PC-9 (cell line): ENCODE data around the gene MTMR3. TPM values are rescaled to one million over a fixed set of nuclear protein-coding genes. Genes with fewer than 3 reads are reported as not detected.

Experiments used
- BruUV-seq: library from RNA; stranded (reverse); fragments of 400-500 nt; replicated peaks from 2 replicates; lab custom pipeline; 2021; lab: Mats Ljungman, UMichigan
- CTCF ChIA-PET: fragments of 300-600 bp; sonication (Branson Sonifier 250); formaldehyde crosslinking; loops from one replicate; lab custom pipeline; 2022; ENCODE audit warnings: antibody characterized with exemption; lab: Charles Lee
- POLR2A ChIA-PET: fragments of 300-600 bp; sonication (Branson Sonifier 250); formaldehyde crosslinking; loops from one replicate; lab custom pipeline; 2022; ENCODE audit warnings: antibody characterized with exemption; ENCODE audit not compliant: unreplicated experiment; lab: Charles Lee
- DNase-seq, 2 experiments: peaks; one replicate each; pipeline versions ENCODE4 v3.0.0 to v3.0.0-alpha.2; 2015 to 2022; ENCODE audit warnings: mixed read lengths in 1 of 2
- H2AFZ ChIP-seq: fragments of 200-600 bp; sonication (generic); 2 replicates; pipeline ENCODE4 v1.8.1; 2017; ENCODE audit warnings: antibody characterized with exemption
- H3F3A ChIP-seq: fragments of 200-600 bp; sonication (generic); 2 replicates; pipeline ENCODE4 v1.8.1; 2017; ENCODE audit warnings: antibody characterized with exemption, mild to moderate bottlenecking, low read depth; ENCODE audit not compliant: insufficient read depth
- H3K27ac ChIP-seq: fragments of 200-600 bp; sonication (generic); 2 replicates; pipeline ENCODE4 v1.6.1; 2016; ENCODE audit warnings: mixed run types
- H3K27me3 ChIP-seq: fragments of 200-600 bp; sonication (generic); 2 replicates; pipeline ENCODE4 v1.6.1; 2016; ENCODE audit warnings: low read depth, mixed run types; ENCODE audit not compliant: insufficient read depth
- H3K36me3 ChIP-seq: fragments of 200-600 bp; sonication (generic); 2 replicates; pipeline ENCODE4 v1.6.1; 2016; ENCODE audit warnings: low read depth, mixed run types
- H3K4me1 ChIP-seq: fragments of 200-600 bp; sonication (generic); replicated peaks from 2 replicates; pipeline ENCODE4 v1.6.1; 2016; ENCODE audit warnings: mixed run types; ENCODE audit not compliant: insufficient read depth
- H3K4me2 ChIP-seq: fragments of 200-600 bp; sonication (generic); 2 replicates; pipeline ENCODE4 v1.6.1; 2017; ENCODE audit warnings: mixed run types
- H3K4me3 ChIP-seq: fragments of 200-600 bp; sonication (generic); 2 replicates; pipeline ENCODE4 v1.6.1; 2016; ENCODE audit warnings: mixed run types
- H3K79me2 ChIP-seq: fragments of 200-600 bp; sonication (generic); 2 replicates; pipeline ENCODE4 v1.6.1; 2017; ENCODE audit warnings: low read depth, mixed run types
- H3K9me2 ChIP-seq: fragments of 200-600 bp; sonication (generic); 2 replicates; pipeline ENCODE4 v1.8.1; 2017; ENCODE audit warnings: mild to moderate bottlenecking; ENCODE audit not compliant: insufficient read depth
- H3K9me3 ChIP-seq: fragments of 200-600 bp; sonication (generic); 2 replicates; pipeline ENCODE4 v1.8.1; 2016; ENCODE audit warnings: low read depth; ENCODE audit not compliant: insufficient read depth
- H4K20me1 ChIP-seq: fragments of 200-600 bp; sonication (generic); 2 replicates; pipeline ENCODE4 v1.8.1; 2017; ENCODE audit not compliant: insufficient read depth
- EZH2 ChIP-seq: fragments of 200-600 bp; sonication (generic); IDR thresholded peaks from 2 replicates; pipeline ENCODE4 v1.8.0; 2017; ENCODE audit warnings: antibody characterized with exemption, low read depth
- intact Hi-C: fragments of 100-400 bp; cut with micrococcal nuclease; formaldehyde crosslinking; loops from one replicate; pipeline ENCODE4 v1.10.0; 2022; ENCODE audit not compliant: unreplicated experiment
- total RNA-seq: library from RNA; stranded (reverse); gene quantifications from 2 replicates; pipeline ENCODE4 v1.2.3, GENCODE V29; 2021
- TF ChIP-seq, protein P1 (sequence below): fragments of 200-600 bp; sonication (generic); conservative IDR thresholded peaks from 2 replicates; pipeline ENCODE4 v1.6.1; 2017; ENCODE audit warnings: mixed run types, antibody characterized with exemption, mild to moderate bottlenecking, moderate library complexity

MTMR3 gene
- total RNA-seq, 1 experiment from 2014 or later: 28.1 TPM

DNA sequence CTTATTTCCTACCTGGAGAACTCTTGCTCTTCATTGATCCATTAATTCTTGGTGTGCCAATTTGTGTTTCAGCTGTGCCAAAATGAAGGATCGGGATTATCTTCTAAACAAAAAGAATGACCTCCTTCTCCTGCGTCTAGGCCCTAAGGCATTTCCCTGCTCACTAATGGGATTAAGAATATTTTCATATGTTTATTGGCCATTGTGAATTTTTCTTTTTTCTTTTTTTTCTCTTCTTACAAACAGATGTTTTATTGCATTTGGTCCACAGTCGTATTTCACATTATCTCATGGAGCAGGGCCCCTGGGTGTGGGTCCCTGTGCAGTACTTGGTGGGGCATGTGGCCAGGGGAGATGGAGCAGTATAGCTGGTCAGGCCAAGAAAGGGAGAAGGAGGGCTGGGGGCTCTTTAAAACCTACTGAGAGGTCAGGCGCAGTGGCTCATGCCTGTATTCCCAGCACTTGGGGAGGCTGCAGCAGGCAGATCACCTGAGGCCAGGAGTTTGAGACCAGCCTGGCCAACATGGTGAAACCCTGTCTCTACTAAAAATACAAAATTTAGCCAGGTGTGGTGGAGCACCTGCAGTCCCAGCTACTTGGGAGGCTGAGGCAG lies 162.0 kb downstream of the MTMR3 start:
- no peaks in the 10 kb centered on the region for H3K9me3 ChIP-seq
- no peaks in the 10 kb centered on the region for H3K27me3 ChIP-seq
- intact Hi-C loops: no loop called here
- H3K4me3 ChIP-seq: no peak overlapping the region
- peak overlapping the region; percentile 43 for H3K4me2 ChIP-seq
- no peaks in the 10 kb centered on the region for H3K79me2 ChIP-seq
- ChIA-PET CTCF (interaction anchor here (0.6 kb wide), 2 partner anchors 230 to 422 kb away, joined by 4 to 10 read pairs; no protein-coding TSS in a partner anchor), POLR2A (no interaction called here)
- no peaks in the 10 kb centered on the region for H4K20me1 ChIP-seq
- H3K27ac ChIP-seq: peak overlapping the region; percentile 56
- DNase-seq: no peak
- no peaks in the 10 kb centered on the region for H3K36me3 ChIP-seq
- no peaks in the 10 kb centered on the region for H3K9me2 ChIP-seq
- H3K4me1 ChIP-seq: peaks cover 32% of the 10 kb centered on the region
- H2AFZ ChIP-seq: no peak overlapping the region
- TF ChIP-seq, protein P1, sequence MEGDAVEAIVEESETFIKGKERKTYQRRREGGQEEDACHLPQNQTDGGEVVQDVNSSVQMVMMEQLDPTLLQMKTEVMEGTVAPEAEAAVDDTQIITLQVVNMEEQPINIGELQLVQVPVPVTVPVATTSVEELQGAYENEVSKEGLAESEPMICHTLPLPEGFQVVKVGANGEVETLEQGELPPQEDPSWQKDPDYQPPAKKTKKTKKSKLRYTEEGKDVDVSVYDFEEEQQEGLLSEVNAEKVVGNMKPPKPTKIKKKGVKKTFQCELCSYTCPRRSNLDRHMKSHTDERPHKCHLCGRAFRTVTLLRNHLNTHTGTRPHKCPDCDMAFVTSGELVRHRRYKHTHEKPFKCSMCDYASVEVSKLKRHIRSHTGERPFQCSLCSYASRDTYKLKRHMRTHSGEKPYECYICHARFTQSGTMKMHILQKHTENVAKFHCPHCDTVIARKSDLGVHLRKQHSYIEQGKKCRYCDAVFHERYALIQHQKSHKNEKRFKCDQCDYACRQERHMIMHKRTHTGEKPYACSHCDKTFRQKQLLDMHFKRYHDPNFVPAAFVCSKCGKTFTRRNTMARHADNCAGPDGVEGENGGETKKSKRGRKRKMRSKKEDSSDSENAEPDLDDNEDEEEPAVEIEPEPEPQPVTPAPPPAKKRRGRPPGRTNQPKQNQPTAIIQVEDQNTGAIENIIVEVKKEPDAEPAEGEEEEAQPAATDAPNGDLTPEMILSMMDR: no peak
- no peak for TF ChIP-seq EZH2
- peaks cover 23% of the 10 kb centered on the region; the same call in 1 of the 2 replicates for H3F3A ChIP-seq
- no TSS peak for BruUV-seq

DNA sequence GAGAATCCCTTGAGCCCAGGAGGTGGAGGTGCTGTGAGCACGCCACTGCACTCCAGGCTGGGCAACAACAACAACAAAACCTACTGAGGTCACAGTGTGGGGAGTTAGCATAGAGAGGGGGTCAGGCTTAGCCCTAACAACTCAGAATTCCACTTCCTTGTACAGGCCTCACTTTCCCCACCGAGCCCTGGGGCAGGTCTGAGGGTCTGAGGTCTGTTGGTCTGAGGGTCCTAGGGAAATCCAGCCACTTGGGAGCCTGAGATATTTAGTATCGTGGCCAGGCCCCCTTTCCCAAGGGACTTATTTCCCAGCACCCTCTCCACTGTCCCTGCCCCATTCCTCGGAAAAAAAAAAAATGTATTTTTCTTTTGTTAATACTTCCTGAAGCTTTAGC lies 162.5 kb downstream of the MTMR3 start:
- H3K27ac ChIP-seq: 0 out of 2 replicates have a peak overlapping the region, but pooled peaks have one; percentile 56
- BruUV-seq: no TSS peak
- no peak overlapping the region; the same call in 1 of the 2 replicates for H3K4me2 ChIP-seq

DNA sequence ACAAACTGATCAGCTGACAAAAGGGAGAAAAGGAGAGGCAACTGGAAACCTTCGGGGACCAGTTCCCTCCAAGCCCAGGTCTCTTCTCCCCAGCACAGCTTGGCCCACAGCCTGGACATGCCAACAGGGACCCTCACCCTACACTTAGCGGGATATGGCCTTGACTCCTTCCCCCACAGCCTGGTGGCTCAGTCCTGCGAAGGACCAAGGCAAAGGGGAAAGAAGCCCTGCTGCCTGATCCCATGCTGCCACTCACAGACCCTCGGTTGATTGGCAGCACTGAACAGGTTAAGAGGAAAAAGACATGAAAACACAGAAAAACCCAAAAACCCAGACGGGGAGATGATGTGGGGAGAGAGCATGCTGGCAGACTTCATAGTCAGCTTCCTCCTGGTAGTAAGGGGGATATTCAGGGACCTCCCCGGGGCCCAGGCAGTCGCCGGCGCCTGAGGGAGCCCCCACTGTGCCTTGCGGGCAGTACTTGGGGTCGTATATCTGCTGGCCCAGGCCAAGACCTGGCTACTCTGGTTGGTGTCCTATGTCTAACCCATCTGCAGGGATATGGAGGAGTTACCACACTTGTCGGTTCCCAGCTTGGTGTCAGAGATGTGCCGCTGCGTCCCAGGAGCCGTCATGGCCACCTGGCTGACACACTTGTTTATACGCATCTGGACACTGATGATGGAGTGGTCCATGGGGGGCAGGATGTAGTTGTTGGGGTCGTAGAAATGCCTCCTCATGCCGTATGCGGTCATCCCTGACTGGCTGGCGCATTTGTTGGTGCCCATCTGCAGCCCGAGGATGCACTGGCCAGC lies 163.1 kb downstream of the MTMR3 start:
- POLR2A ChIA-PET: no interaction called here
- no peaks in the 10 kb centered on the region for H3K27me3 ChIP-seq
- no peak overlapping the region for H2AFZ ChIP-seq
- H3K4me2 ChIP-seq: no peak overlapping the region
- H3K36me3 ChIP-seq: no peaks in the 10 kb centered on the region
- no peak overlapping the region for H3K4me3 ChIP-seq
- peaks cover 32% of the 10 kb centered on the region for H3K4me1 ChIP-seq
- no peak overlapping the region for H3K27ac ChIP-seq
- H3K79me2 ChIP-seq: no peaks in the 10 kb centered on the region
- no peaks in the 10 kb centered on the region for H3K9me3 ChIP-seq
- DNase-seq: no peak
- H4K20me1 ChIP-seq: no peaks in the 10 kb centered on the region
- no TSS peak for BruUV-seq
- H3F3A ChIP-seq: peaks cover 23% of the 10 kb centered on the region; the same call in 1 of the 2 replicates
- intact Hi-C loops: no loop called here
- H3K9me2 ChIP-seq: no peaks in the 10 kb centered on the region
- CTCF ChIA-PET: interaction anchor here (0.6 kb wide), 1 partner anchor 423 kb away, joined by 10 read pairs; no protein-coding TSS in a partner anchor
- TF ChIP-seq EZH2: no peak
- TF ChIP-seq, protein P1: no peak

More for the DNA sequence above, 162.5 kb downstream of the MTMR3 start:
- intact Hi-C loops: no loop called here
- Histone ChIP-seq H4K20me1 (no peaks in the 10 kb centered on the region), H3K9me3 (no peaks in the 10 kb centered on the region), H3K4me3 (no peak overlapping the region), H3K9me2 (no peaks in the 10 kb centered on the region), H3K4me1 (peaks cover 32% of the 10 kb centered on the region), H3K36me3 (no peaks in the 10 kb centered on the region), H3K27me3 (no peaks in the 10 kb centered on the region), H3K79me2 (no peaks in the 10 kb centered on the region), H2AFZ (no peak overlapping the region), H3F3A (peaks cover 23% of the 10 kb centered on the region; the same call in 1 of the 2 replicates)
- DNase-seq: no peak
- TF ChIP-seq, protein P1: no peak
- no peak for TF ChIP-seq EZH2
- ChIA-PET POLR2A (no interaction called here), CTCF (interaction anchor here (0.6 kb wide), 1 partner anchor 422 kb away, joined by 10 read pairs; no protein-coding TSS in a partner anchor)
